Prostate gland (tissue), 2 donors: Measurements from ENCODE around the gene INAFM1.

Experiments used
- POLR2A ChIP-seq: fragments of 450-650 bp; IDR thresholded peaks from one replicate; pipeline ENCODE4 v1.6.1; 2016; ENCODE audit warnings: antibody characterized with exemption, mild to moderate bottlenecking
- POLR2AphosphoS5 ChIP-seq: sonication (generic); formaldehyde crosslinking; IDR thresholded peaks from one replicate; pipeline ENCODE4 v1.6.1; 2017; ENCODE audit warnings: antibody characterized with exemption
- TF ChIP-seq, protein P1 (sequence below), 4 experiments: fragments of 200-600 bp in 2 of 4; fragments of 450-650 bp in 2 of 4; sonication (generic) in 2 of 4; IDR thresholded peaks; 1 replicate in 3 of 4; 2 replicates in 1 of 4; pipeline ENCODE4 v1.5.1; 2016 to 2019; ENCODE audit warnings: antibody characterized with exemption in 4 of 4, mild to moderate bottlenecking in 2 of 4, moderate library complexity in 2 of 4

DNA sequence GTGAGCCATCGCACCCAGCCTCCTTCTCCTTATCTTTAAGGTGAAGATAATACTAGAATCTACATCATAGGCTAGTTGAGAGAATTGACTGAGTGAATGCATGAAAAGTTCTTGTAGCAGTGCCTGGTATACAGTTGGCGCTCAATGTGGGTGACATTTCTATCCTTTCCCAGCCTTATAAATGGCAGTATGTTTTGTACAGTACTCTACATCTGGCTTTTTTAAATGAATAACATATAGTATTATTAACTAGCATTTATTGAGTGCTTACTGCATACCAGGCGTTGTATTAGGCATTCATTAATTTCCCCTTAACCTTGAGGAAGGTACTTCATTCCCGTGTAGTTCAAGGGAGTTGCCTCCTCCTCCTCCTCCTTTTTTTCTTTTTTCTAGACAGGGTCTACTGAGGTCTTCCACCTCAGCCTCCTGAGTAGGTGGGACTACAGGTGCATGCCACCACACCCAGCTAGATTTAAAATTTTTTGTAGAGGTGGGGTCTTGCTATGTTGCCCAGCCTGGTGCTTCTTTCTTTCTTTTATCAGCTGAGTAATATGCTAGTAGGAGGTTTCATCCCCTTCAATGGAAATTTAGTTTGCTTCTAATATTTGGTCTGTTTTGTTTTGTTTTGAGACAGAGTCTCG lies 37.8 kb downstream of the INAFM1 start:
- TF ChIP-seq, protein P1, sequence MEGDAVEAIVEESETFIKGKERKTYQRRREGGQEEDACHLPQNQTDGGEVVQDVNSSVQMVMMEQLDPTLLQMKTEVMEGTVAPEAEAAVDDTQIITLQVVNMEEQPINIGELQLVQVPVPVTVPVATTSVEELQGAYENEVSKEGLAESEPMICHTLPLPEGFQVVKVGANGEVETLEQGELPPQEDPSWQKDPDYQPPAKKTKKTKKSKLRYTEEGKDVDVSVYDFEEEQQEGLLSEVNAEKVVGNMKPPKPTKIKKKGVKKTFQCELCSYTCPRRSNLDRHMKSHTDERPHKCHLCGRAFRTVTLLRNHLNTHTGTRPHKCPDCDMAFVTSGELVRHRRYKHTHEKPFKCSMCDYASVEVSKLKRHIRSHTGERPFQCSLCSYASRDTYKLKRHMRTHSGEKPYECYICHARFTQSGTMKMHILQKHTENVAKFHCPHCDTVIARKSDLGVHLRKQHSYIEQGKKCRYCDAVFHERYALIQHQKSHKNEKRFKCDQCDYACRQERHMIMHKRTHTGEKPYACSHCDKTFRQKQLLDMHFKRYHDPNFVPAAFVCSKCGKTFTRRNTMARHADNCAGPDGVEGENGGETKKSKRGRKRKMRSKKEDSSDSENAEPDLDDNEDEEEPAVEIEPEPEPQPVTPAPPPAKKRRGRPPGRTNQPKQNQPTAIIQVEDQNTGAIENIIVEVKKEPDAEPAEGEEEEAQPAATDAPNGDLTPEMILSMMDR (IDR thresholded peaks at IDR 0.05) = no peak
- TF ChIP-seq POLR2AphosphoS5 (no peak), POLR2A (no peak)
